Tibial nerve (tissue), 4 donors: Measurements from ENCODE around the gene BPIFB2. TPM values are rescaled to one million over a fixed set of nuclear protein-coding genes. Genes with fewer than 3 reads are reported as not detected.

Source experiments
- DNase-seq, 2 donors: peaks; one replicate each; pipeline ENCODE4 v3.0.0-alpha.2; 2019; ENCODE audit warnings: low spot score in 2 of 2
- H3K27ac ChIP-seq, 4 donors: fragments of 200-600 bp; sonication (generic) in 3 of 4; one replicate each; pipeline ENCODE4 v1.5.1; 2017 to 2019; ENCODE audit warnings: mild to moderate bottlenecking in 1 of 4
- H3K27me3 ChIP-seq, 2 donors: fragments of 200-600 bp; sonication (generic) in 1 of 2; one replicate each; pipeline versions ENCODE4 v1.5.1 to v1.6.0; 2017 to 2019
- H3K36me3 ChIP-seq, 3 donors: fragments of 200-600 bp; sonication (generic); one replicate each; pipeline ENCODE4 v1.5.1; 2018 to 2019
- H3K4me1 ChIP-seq, 4 donors: fragments of 200-600 bp; sonication (generic) in 3 of 4; one replicate each; pipeline ENCODE4 v1.5.1; 2017 to 2019
- H3K4me3 ChIP-seq, 4 donors: fragments of 200-600 bp; sonication (generic) in 3 of 4; one replicate each; pipeline ENCODE4 v1.5.1; 2017 to 2019; ENCODE audit warnings: mild to moderate bottlenecking in 1 of 4, moderate library complexity in 1 of 4
- H3K9me3 ChIP-seq, 4 donors: fragments of 200-600 bp; sonication (generic) in 3 of 4; one replicate each; pipeline ENCODE4 v1.5.1; 2017 to 2019
- CTCF ChIP-seq, 5 experiments: fragments of 200-600 bp in 3 of 5; fragments of 450-650 bp in 2 of 5; sonication (generic) in 3 of 5; IDR thresholded peaks; one replicate each; pipeline ENCODE4 v1.5.1; 2016 to 2019; ENCODE audit warnings: antibody characterized with exemption in 5 of 5, mild to moderate bottlenecking in 3 of 5, moderate library complexity in 2 of 5
- EP300 ChIP-seq, 2 donors: sonication (generic); formaldehyde crosslinking; IDR thresholded peaks; one replicate each; pipeline ENCODE4 v1.6.1; 2017; ENCODE audit warnings: antibody characterized with exemption in 2 of 2, mild to moderate bottlenecking in 1 of 2
- POLR2A ChIP-seq, 2 donors: fragments of 450-650 bp; IDR thresholded peaks; one replicate each; pipeline ENCODE4 v1.6.1; 2017; ENCODE audit warnings: antibody characterized with exemption in 2 of 2, mild to moderate bottlenecking in 2 of 2, moderate library complexity in 2 of 2
- WGBS, 2 donors: methylation state at CpG; one replicate each; pipeline ENCODE4 v1.1.5; 2018; 5-methylcytosine and 5-hydroxymethylcytosine counted together
- total RNA-seq, 4 donors: library from RNA; depleted of rRNA; stranded (reverse); fragments of >200 nt; gene quantifications; one replicate each; pipeline ENCODE4 v1.1.0, GENCODE V29; 2016

Gene BPIFB2
- total RNA-seq, 4 donors from 2014 or later: not detected

DNA sequence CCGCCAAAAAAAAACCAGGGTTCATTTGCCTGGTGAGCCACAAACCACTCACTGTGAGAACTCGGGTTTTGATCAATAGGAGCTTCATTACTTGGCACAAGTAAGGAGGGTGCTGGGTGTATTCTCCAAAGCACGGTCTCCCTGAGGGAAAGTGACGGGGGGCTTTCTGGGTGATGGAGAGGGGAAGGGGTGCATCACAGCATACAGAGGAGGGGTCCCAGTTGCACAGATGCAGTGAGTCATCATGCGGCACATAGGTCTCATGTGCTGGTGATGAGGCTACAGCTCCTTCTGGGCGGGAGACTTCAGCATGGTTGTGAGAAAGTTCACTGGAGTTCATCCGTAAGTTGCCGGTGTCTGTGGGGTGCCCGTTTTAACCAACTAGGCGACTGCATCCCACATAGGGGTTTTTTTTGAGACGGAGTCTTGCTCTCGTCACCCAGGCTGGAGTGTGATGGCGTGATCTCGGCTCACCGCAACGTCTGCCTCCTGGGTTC is 39.5 kb upstream of the BPIFB2 start:
- no peaks in the 10 kb centered on the region for H3K9me3 ChIP-seq
- peaks cover 0 to 37% (median 23%) of the 10 kb centered on the region in 4 donors for H3K4me1 ChIP-seq
- no peaks in the 10 kb centered on the region for H3K36me3 ChIP-seq
- no peak overlapping the region for H3K4me3 ChIP-seq
- TF ChIP-seq CTCF (IDR thresholded peaks at IDR 0.05): no peak
- no peak for TF ChIP-seq EP300 (IDR thresholded peaks at IDR 0.05)
- TF ChIP-seq POLR2A (IDR thresholded peaks at IDR 0.05): no peak
- no peak for DNase-seq
- 80 to 88% methylated on average over 16 of the region's 16 CpGs for WGBS, 2 donors
- H3K27me3 ChIP-seq: no peaks in the 10 kb centered on the region
- H3K27ac ChIP-seq: no peak overlapping the region

DNA sequence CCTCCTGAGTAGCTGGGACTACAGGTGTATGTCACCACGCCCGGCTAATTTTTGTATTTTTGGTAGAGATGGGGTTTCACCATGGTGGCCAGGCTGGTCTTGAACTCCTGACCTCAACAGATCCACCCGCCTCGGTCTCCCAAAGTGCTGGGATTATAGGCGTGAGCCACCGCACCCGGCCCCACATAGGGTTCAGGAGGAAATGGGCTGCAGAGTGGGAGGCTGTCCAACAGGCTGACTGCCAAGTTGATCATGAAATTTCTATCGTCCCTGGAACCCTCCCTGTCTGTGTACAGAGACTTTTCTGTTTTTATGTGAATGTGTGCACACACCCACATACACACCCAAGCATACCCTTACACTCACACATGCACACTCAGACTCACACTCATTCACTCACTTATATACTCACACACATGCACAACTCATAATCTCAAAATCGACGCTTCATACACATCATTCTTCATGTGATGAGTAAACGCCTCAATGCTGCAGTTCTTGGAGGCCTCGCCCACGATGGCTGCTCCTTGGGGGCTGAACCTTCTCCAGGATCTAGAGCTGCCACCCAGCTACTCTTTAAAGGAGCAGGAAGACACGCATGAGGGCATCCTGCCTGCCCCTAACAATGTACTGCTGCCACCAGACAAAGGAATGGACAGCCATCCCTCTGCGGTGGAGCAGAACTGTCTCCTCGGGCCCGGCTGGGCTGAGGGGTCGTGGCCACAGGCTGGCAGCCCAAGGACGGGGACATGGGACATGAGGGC is 38.8 kb upstream of the BPIFB2 start:
- no peak for TF ChIP-seq CTCF (IDR thresholded peaks at IDR 0.05)
- TF ChIP-seq EP300 (IDR thresholded peaks at IDR 0.05): no peak
- no peak for TF ChIP-seq POLR2A (IDR thresholded peaks at IDR 0.05)
- WGBS, 2 donors: 40 to 44% methylated on average over 19 of the region's 19 CpGs
- no peaks in the 10 kb centered on the region for H3K27me3 ChIP-seq
- peaks cover 0 to 37% (median 23%) of the 10 kb centered on the region in 4 donors for H3K4me1 ChIP-seq
- no peaks in the 10 kb centered on the region for H3K36me3 ChIP-seq
- no peak for DNase-seq
- H3K27ac ChIP-seq: peak overlapping the region in 3 of 4 donors; percentile 11 to 54 (median 50)
- H3K4me3 ChIP-seq: no peak overlapping the region
- H3K9me3 ChIP-seq: no peaks in the 10 kb centered on the region

DNA sequence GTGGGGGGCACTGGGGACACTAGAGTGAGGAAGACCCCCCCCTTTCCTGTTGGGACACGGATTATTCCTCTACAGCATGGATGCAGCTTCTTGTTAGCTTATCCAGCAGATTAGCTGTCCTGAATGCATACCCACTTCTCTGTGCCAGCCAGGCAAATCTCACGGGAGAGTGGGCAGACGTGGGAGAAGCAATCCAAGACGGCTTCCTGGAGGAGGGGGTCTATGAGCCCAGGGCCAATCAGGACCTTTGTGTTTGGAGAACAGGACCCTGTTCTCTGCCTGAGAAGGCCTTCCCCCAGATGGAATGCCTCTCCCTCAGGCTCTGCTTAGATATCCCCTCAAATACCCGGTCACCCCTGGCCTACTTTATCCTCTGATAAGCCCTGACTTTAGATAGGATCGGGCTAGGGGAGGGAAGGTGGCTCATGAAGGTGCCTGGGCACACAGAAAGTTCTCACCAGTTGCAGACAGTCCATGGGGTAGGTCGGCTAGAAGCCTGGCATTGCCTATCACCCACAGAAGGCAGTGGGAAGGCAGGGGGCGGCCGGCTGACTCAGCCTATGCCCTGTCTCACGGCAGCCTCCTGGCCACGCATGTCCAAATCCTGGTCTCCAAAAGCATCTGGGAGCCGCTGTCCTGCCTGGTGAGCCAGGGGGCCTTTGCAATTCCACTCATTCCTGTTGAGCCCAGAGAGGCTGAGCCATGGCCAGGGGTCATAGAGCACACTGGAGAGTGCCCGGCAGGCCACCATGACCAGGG is 38.0 kb upstream of the BPIFB2 start:
- Histone ChIP-seq H3K4me3 (no peak overlapping the region), H3K4me1 (peaks cover 0 to 37% (median 23%) of the 10 kb centered on the region in 4 donors), H3K9me3 (no peaks in the 10 kb centered on the region), H3K27me3 (no peaks in the 10 kb centered on the region), H3K27ac (peak overlapping the region in 3 of 4 donors; percentile 11 to 54 (median 50)), H3K36me3 (no peaks in the 10 kb centered on the region)
- 52 to 65% methylated on average over 9 to 12 of the region's 13 CpGs for WGBS, 2 donors
- no peak for DNase-seq
- TF ChIP-seq CTCF (IDR thresholded peaks at IDR 0.05) (no peak), POLR2A (IDR thresholded peaks at IDR 0.05) (no peak), EP300 (IDR thresholded peaks at IDR 0.05) (no peak)

GRCh38 chr20:32970115-32970972 is 37.2 kb upstream of the BPIFB2 start:
- Histone ChIP-seq H3K4me1 (peaks cover 0 to 37% (median 23%) of the 10 kb centered on the region in 4 donors), H3K4me3 (no peak overlapping the region), H3K27me3 (no peaks in the 10 kb centered on the region), H3K9me3 (no peaks in the 10 kb centered on the region), H3K27ac (peak overlapping the region in 3 of 4 donors; percentile 69 to 79 (median 74)), H3K36me3 (no peaks in the 10 kb centered on the region)
- no peak for DNase-seq
- no peak for TF ChIP-seq EP300 (IDR thresholded peaks at IDR 0.05)
- no peak for TF ChIP-seq POLR2A (IDR thresholded peaks at IDR 0.05)
- no peak for TF ChIP-seq CTCF (IDR thresholded peaks at IDR 0.05)
- 88 to 91% methylated on average over 10 to 14 of the region's 15 CpGs for WGBS, 2 donors
